ENCODE data around the gene BMPR1A. TPM values are rescaled to one million over a fixed set of nuclear protein-coding genes. Genes with fewer than 3 reads are reported as not detected.
"Not testable (repeated sequence)": the region's sequence is repeated elsewhere in the genome, so short reads cannot be mapped to it uniquely, and the experiment has no call there.

The BMPR1A gene
- total RNA-seq, 2 experiments from 2014 or later: 10.8 to 13.6 TPM

- CTCF ChIA-PET: interaction anchor here (1.1 kb wide), 1 partner anchor 13 kb away, joined by 4 read pairs; no protein-coding TSS in a partner anchor
- intact Hi-C loops (cut with micrococcal nuclease): no loop called here
- Mint-ChIP-seq H3K4me3 (no peak overlapping the region), H3K36me3 (peaks cover 9% of the 10 kb centered on the region), H3K27me3 (no peaks in the 10 kb centered on the region), H3K9me3 (no peaks in the 10 kb centered on the region), H3K4me1 (ENCODE audit: low read depth) (peaks cover 6% of the 10 kb centered on the region), H3K27ac (no peak overlapping the region)
- POLR2A ChIA-PET: interaction anchor here (0.9 kb wide), 1 partner anchor 8 kb away, joined by 3 read pairs; no protein-coding TSS in a partner anchor
- DNase-seq: no peak
Observed at GRCh38 chr10:86840498-86840897, 84.1 kb downstream of the BMPR1A start.

GRCh38 chr10:86846088-86846487, 89.7 kb downstream of the BMPR1A start:
- H3K27me3 Mint-ChIP-seq: no peaks in the 10 kb centered on the region
- POLR2A ChIA-PET: no interaction called here
- no peak for DNase-seq
- no peak overlapping the region for H3K27ac Mint-ChIP-seq
- intact Hi-C loops (cut with micrococcal nuclease): no loop called here
- peaks cover 9% of the 10 kb centered on the region for H3K36me3 Mint-ChIP-seq
- H3K4me3 Mint-ChIP-seq: no peak overlapping the region
- H3K9me3 Mint-ChIP-seq: no peaks in the 10 kb centered on the region
- H3K4me1 Mint-ChIP-seq (ENCODE audit: low read depth): no peaks in the 10 kb centered on the region
- CTCF ChIA-PET: no interaction called here

- no peak for DNase-seq
- POLR2A ChIA-PET: interaction anchor here (1.0 kb wide), 1 partner anchor 9 kb away, joined by 3 read pairs; no protein-coding TSS in a partner anchor
- Mint-ChIP-seq H3K4me1 (ENCODE audit: low read depth) (no peaks in the 10 kb centered on the region), H3K4me3 (no peak overlapping the region), H3K36me3 (peaks cover 14% of the 10 kb centered on the region), H3K9me3 (peaks cover 5% of the 10 kb centered on the region), H3K27me3 (no peaks in the 10 kb centered on the region), H3K27ac (no peak overlapping the region)
- CTCF ChIA-PET: interaction anchor here (1.2 kb wide), 1 partner anchor 60 kb away, joined by 3 read pairs; no protein-coding TSS in a partner anchor
- intact Hi-C loops (cut with micrococcal nuclease): no loop called here
Observed at GRCh38 chr10:86848747-86849146, 92.3 kb downstream of the BMPR1A start.

GRCh38 chr10:86849181-86849894, 92.9 kb downstream of the BMPR1A start:
- intact Hi-C loops (cut with micrococcal nuclease): no loop called here
- Mint-ChIP-seq H3K27ac (no peak overlapping the region), H3K9me3 (peaks cover 5% of the 10 kb centered on the region), H3K27me3 (no peaks in the 10 kb centered on the region), H3K4me1 (ENCODE audit: low read depth) (no peaks in the 10 kb centered on the region), H3K36me3 (peaks cover 13% of the 10 kb centered on the region), H3K4me3 (no peak overlapping the region)
- DNase-seq: no peak
- POLR2A ChIA-PET: no interaction called here
- CTCF ChIA-PET: interaction anchor here (1.2 kb wide), 1 partner anchor 60 kb away, joined by 3 read pairs; no protein-coding TSS in a partner anchor

- intact Hi-C loops (cut with micrococcal nuclease): no loop called here
- POLR2A ChIA-PET: no interaction called here
Observed at GRCh38 chr10:86850481-86850880, 94.1 kb downstream of the BMPR1A start.

GRCh38 chr10:86851328-86852207, 95.1 kb downstream of the BMPR1A start:
- ChIA-PET CTCF (interaction anchor here (0.7 kb wide), 1 partner anchor 12 kb away, joined by 3 read pairs; no protein-coding TSS in a partner anchor), POLR2A (no interaction called here)
- H3K36me3 Mint-ChIP-seq: peaks cover 14% of the 10 kb centered on the region
- intact Hi-C loops (cut with micrococcal nuclease): no loop called here
- H3K27ac Mint-ChIP-seq: no peak overlapping the region
- H3K4me1 Mint-ChIP-seq (ENCODE audit: low read depth): no peaks in the 10 kb centered on the region
- no peak overlapping the region for H3K4me3 Mint-ChIP-seq
- no peak for DNase-seq
- peaks cover 5% of the 10 kb centered on the region for H3K9me3 Mint-ChIP-seq
- H3K27me3 Mint-ChIP-seq: no peaks in the 10 kb centered on the region

More at GRCh38 chr10:86850481-86850880, 94.1 kb downstream of the BMPR1A start:
- Mint-ChIP-seq H3K27ac (no peak overlapping the region), H3K9me3 (peaks cover 5% of the 10 kb centered on the region), H3K36me3 (peaks cover 14% of the 10 kb centered on the region), H3K4me1 (ENCODE audit: low read depth) (no peaks in the 10 kb centered on the region), H3K4me3 (no peak overlapping the region), H3K27me3 (no peaks in the 10 kb centered on the region)
- CTCF ChIA-PET: no interaction called here
- no peak for DNase-seq

GRCh38 chr10:86853582-86853981, 97.2 kb downstream of the BMPR1A start:
- CTCF ChIA-PET; POLR2A ChIA-PET; H3K27ac Mint-ChIP-seq; DNase-seq; H3K9me3 Mint-ChIP-seq; H3K4me1 Mint-ChIP-seq (ENCODE audit: low read depth); H3K4me3 Mint-ChIP-seq; H3K27me3 Mint-ChIP-seq; intact Hi-C loops (cut with micrococcal nuclease): not testable (repeated sequence)
- H3K36me3 Mint-ChIP-seq: peaks cover 14% of the 10 kb centered on the region

- H3K36me3 Mint-ChIP-seq: peaks cover 14% of the 10 kb centered on the region
- ChIA-PET CTCF (interaction anchor here (0.6 kb wide), 1 partner anchor 307 kb away, joined by 3 read pairs; no protein-coding TSS in a partner anchor), POLR2A (no interaction called here)
- no peak overlapping the region for H3K27ac Mint-ChIP-seq
- peaks cover 5% of the 10 kb centered on the region for H3K9me3 Mint-ChIP-seq
- H3K4me1 Mint-ChIP-seq (ENCODE audit: low read depth): no peaks in the 10 kb centered on the region
- intact Hi-C loops (cut with micrococcal nuclease): no loop called here
- DNase-seq: no peak
- no peaks in the 10 kb centered on the region for H3K27me3 Mint-ChIP-seq
- H3K4me3 Mint-ChIP-seq: no peak overlapping the region
Observed at GRCh38 chr10:86855513-86855912, 99.1 kb downstream of the BMPR1A start.

GRCh38 chr10:86856156-86856555, 99.7 kb downstream of the BMPR1A start:
- Mint-ChIP-seq H3K27me3 (no peaks in the 10 kb centered on the region), H3K27ac (no peak overlapping the region), H3K36me3 (peaks cover 14% of the 10 kb centered on the region), H3K4me3 (no peak overlapping the region), H3K9me3 (peaks cover 5% of the 10 kb centered on the region), H3K4me1 (ENCODE audit: low read depth) (no peaks in the 10 kb centered on the region)
- DNase-seq: no peak
- intact Hi-C loops (cut with micrococcal nuclease): no loop called here
- CTCF ChIA-PET: no interaction called here
- POLR2A ChIA-PET: no interaction called here

GRCh38 chr10:86857128-86857721, 100.8 kb downstream of the BMPR1A start:
- peaks cover 5% of the 10 kb centered on the region for H3K9me3 Mint-ChIP-seq
- H3K27ac Mint-ChIP-seq: no peak overlapping the region
- H3K4me1 Mint-ChIP-seq (ENCODE audit: low read depth): no peaks in the 10 kb centered on the region
- no peaks in the 10 kb centered on the region for H3K27me3 Mint-ChIP-seq
- ChIA-PET CTCF (interaction anchor here (0.7 kb wide), 1 partner anchor 349 kb away, joined by 3 read pairs; no protein-coding TSS in a partner anchor), POLR2A (no interaction called here)
- H3K4me3 Mint-ChIP-seq: no peak overlapping the region
- H3K36me3 Mint-ChIP-seq: peaks cover 9% of the 10 kb centered on the region
- DNase-seq: no peak
- intact Hi-C loops (cut with micrococcal nuclease): no loop called here

- Mint-ChIP-seq H3K4me1 (ENCODE audit: low read depth) (no peaks in the 10 kb centered on the region), H3K4me3 (no peak overlapping the region), H3K27me3 (no peaks in the 10 kb centered on the region), H3K27ac (no peak overlapping the region), H3K9me3 (peaks cover 5% of the 10 kb centered on the region), H3K36me3 (peaks cover 9% of the 10 kb centered on the region)
- POLR2A ChIA-PET: no interaction called here
- no peak for DNase-seq
- intact Hi-C loops (cut with micrococcal nuclease): no loop called here
- CTCF ChIA-PET: no interaction called here
Observed at GRCh38 chr10:86858011-86858410, 101.6 kb downstream of the BMPR1A start.

- Mint-ChIP-seq H3K4me1 (ENCODE audit: low read depth) (no peaks in the 10 kb centered on the region), H3K9me3 (no peaks in the 10 kb centered on the region), H3K27me3 (no peaks in the 10 kb centered on the region), H3K4me3 (no peak overlapping the region), H3K27ac (no peak overlapping the region), H3K36me3 (no peaks in the 10 kb centered on the region)
- intact Hi-C loops (cut with micrococcal nuclease): no loop called here
- POLR2A ChIA-PET: no interaction called here
- CTCF ChIA-PET: no interaction called here
- DNase-seq: no peak
Observed at GRCh38 chr10:86861351-86861750, 104.9 kb downstream of the BMPR1A start.
